Stimulated activated CD8-positive, alpha-beta memory T cell treated with anti-CD3 and anti-CD28 coated beads, Interleukin-12 subunit alpha, Interleukin-12 subunit beta, amount 100 ng/mL, for 24 hours (primary cell): ENCODE measurements around the gene BEX3.
"Not testable (repeated sequence)": the region's sequence is repeated elsewhere in the genome, so short reads cannot be mapped to it uniquely, and the experiment has no call there.

ENCODE experiments used
- DNase-seq: peaks from one replicate; pipeline ENCODE4 v3.0.0-alpha.2; 2020; ENCODE audit errors: extremely low read depth

Gene BEX3

GRCh38 chrX:103382877-103383276, 6.5 kb downstream of the BEX3 start:
- no peak for DNase-seq

- DNase-seq: no peak
Observed at GRCh38 chrX:103384672-103385071, 8.3 kb downstream of the BEX3 start.

- not testable (repeated sequence) for DNase-seq
Observed at GRCh38 chrX:103385283-103385830, 9.0 kb downstream of the BEX3 start.

- no peak for DNase-seq
Observed at GRCh38 chrX:103386332-103386731, 10.0 kb downstream of the BEX3 start.

GRCh38 chrX:103393487-103393886, 17.1 kb downstream of the BEX3 start:
- DNase-seq: no peak

GRCh38 chrX:103396186-103396585, 19.8 kb downstream of the BEX3 start:
- DNase-seq: no peak

- DNase-seq: no peak
Observed at GRCh38 chrX:103396660-103397059, 20.3 kb downstream of the BEX3 start.

GRCh38 chrX:103397707-103398106, 21.4 kb downstream of the BEX3 start:
- no peak for DNase-seq

GRCh38 chrX:103398421-103398864, 22.1 kb downstream of the BEX3 start:
- no peak for DNase-seq

GRCh38 chrX:103399744-103400143, 23.4 kb downstream of the BEX3 start:
- DNase-seq: no peak

GRCh38 chrX:103400931-103401330, 24.6 kb downstream of the BEX3 start:
- DNase-seq: no peak

GRCh38 chrX:103404231-103405008, 28.1 kb downstream of the BEX3 start:
- DNase-seq: peak; percentile 9

GRCh38 chrX:103405009-103405333, 28.6 kb downstream of the BEX3 start:
- DNase-seq: no peak

- no peak for DNase-seq
Observed at GRCh38 chrX:103406256-103406655, 29.9 kb downstream of the BEX3 start.

- no peak for DNase-seq
Observed at GRCh38 chrX:103407776-103408175, 31.4 kb downstream of the BEX3 start.

GRCh38 chrX:103411721-103412120, 35.4 kb downstream of the BEX3 start:
- DNase-seq: not testable (repeated sequence)

GRCh38 chrX:103413705-103414387, 37.5 kb downstream of the BEX3 start:
- DNase-seq: no peak

GRCh38 chrX:103414561-103414960, 38.2 kb downstream of the BEX3 start:
- DNase-seq: no peak

GRCh38 chrX:103415068-103415467, 38.7 kb downstream of the BEX3 start:
- no peak for DNase-seq

GRCh38 chrX:103415528-103415927, 39.2 kb downstream of the BEX3 start:
- no peak for DNase-seq

GRCh38 chrX:103417370-103417769, 41.0 kb downstream of the BEX3 start:
- no peak for DNase-seq

- no peak for DNase-seq
Observed at GRCh38 chrX:103417933-103418332, 41.6 kb downstream of the BEX3 start.

- no peak for DNase-seq
Observed at GRCh38 chrX:103418811-103419340, 42.5 kb downstream of the BEX3 start.
